Caco-2 (cell line): Measurements from ENCODE around the gene RINL. TPM values are rescaled to one million over a fixed set of nuclear protein-coding genes. Genes with fewer than 3 reads are reported as not detected.

ENCODE experiments used
- BruUV-seq: library from RNA; stranded (reverse); fragments of 400-500 nt; replicated peaks from 2 replicates; lab custom pipeline; 2021; lab: Mats Ljungman, UMichigan
- CTCF ChIA-PET: fragments of 300-600 bp; sonication (Branson Sonifier 250); formaldehyde crosslinking; loops from one replicate; lab custom pipeline; 2022; ENCODE audit warnings: antibody characterized with exemption; lab: Charles Lee
- POLR2A ChIA-PET: fragments of 300-600 bp; sonication (Branson Sonifier 250); formaldehyde crosslinking; loops from one replicate; lab custom pipeline; 2022; ENCODE audit warnings: antibody characterized with exemption; lab: Charles Lee
- DNase-seq, 2 experiments: peaks; one replicate each; pipeline versions ENCODE4 v3.0.0 to v3.0.0-alpha.2; 2020 to 2022
- H3K27me3 ChIP-seq: replicated peaks from 2 replicates; pipeline ENCODE4 v1.6.0; 2011; ENCODE audit warnings: low read length; ENCODE audit not compliant: control insufficient read depth, insufficient read depth
- H3K36me3 ChIP-seq: 2 replicates; pipeline ENCODE4 v1.5.1; 2011; ENCODE audit warnings: low read length; ENCODE audit not compliant: control insufficient read depth, insufficient read depth
- H3K4me1 ChIP-seq: fragments of 250-450 bp; sonication (Bioruptor Pico); 2 replicates; pipeline ENCODE4 v1.5.1; 2020; ENCODE audit warnings: mild to moderate bottlenecking
- H3K4me3 ChIP-seq: 2 replicates; pipeline ENCODE4 v1.5.1; 2011; ENCODE audit warnings: low read depth, mild to moderate bottlenecking, control low read depth, low read length
- H3K9me3 ChIP-seq: fragments of 250-450 bp; sonication (Bioruptor Pico); 2 replicates; pipeline ENCODE4 v1.5.1; 2020; ENCODE audit warnings: mild to moderate bottlenecking, moderate library complexity
- H3K27ac Mint-ChIP-seq: one replicate; pipeline ENCODE4 v1.8.0; 2022; ENCODE audit warnings: mixed read lengths; ENCODE audit not compliant: unreplicated experiment
- H3K27me3 Mint-ChIP-seq: one replicate; pipeline ENCODE4 v1.8.0; 2022; ENCODE audit warnings: mixed read lengths; ENCODE audit not compliant: insufficient read depth, unreplicated experiment
- H3K36me3 Mint-ChIP-seq: one replicate; pipeline ENCODE4 v1.8.0; 2022; ENCODE audit warnings: mild to moderate bottlenecking, mixed read lengths; ENCODE audit not compliant: insufficient read depth, unreplicated experiment
- H3K4me1 Mint-ChIP-seq: one replicate; pipeline ENCODE4 v1.8.0; 2022; ENCODE audit warnings: low read depth, mixed read lengths; ENCODE audit not compliant: unreplicated experiment
- H3K4me3 Mint-ChIP-seq: one replicate; pipeline ENCODE4 v1.8.0; 2022; ENCODE audit warnings: mild to moderate bottlenecking, moderate library complexity, mixed read lengths; ENCODE audit not compliant: unreplicated experiment
- H3K9me3 Mint-ChIP-seq: one replicate; pipeline ENCODE4 v1.8.0; 2022; ENCODE audit warnings: mixed read lengths; ENCODE audit not compliant: unreplicated experiment
- CTCF ChIP-seq, 2 experiments: fragments of 200-600 bp in 1 of 2; IDR thresholded peaks; 1 replicate in 1 of 2; 2 replicates in 1 of 2; pipeline versions ENCODE4 v1.5.1 to v1.8.0; 2011 to 2022; ENCODE audit warnings: antibody characterized with exemption in 1 of 2, control low read depth in 1 of 2, inconsistent platforms in 1 of 2, low read depth in 1 of 2, low read length in 1 of 2, mild to moderate bottlenecking in 1 of 2, moderate library complexity in 1 of 2; ENCODE audit not compliant: insufficient read depth in 1 of 2, severe bottlenecking in 1 of 2, unreplicated experiment in 1 of 2
- intact Hi-C: fragments of 100-400 bp; cut with micrococcal nuclease; formaldehyde crosslinking; loops from one replicate; pipeline ENCODE4 v1.10.0; 2022; ENCODE audit not compliant: unreplicated experiment
- total RNA-seq: library from RNA; stranded (reverse); gene quantifications from 2 replicates; pipeline ENCODE4 v1.2.3, GENCODE V29; 2022

RINL gene
- total RNA-seq, 1 experiment from 2014 or later, result 1.9 TPM

DNA sequence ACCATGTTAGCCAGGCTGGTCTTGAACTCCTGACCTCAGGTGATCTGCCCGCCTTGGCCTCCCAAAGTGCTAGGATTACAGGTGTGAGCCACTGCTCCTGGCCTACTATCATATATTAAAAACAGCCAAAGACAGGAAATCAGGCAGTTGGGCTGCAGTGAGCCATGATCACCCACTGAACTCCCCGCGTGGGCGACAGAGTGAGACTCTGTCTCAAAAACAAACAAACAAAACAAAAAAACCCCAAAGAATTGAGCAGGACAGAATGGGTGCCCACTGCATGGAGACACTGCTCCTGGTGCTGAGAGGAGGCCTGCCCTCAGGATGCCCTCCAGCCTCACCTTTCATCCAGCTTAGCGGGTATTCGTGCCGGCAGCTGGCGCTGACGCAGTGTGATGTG lies 5.2 kb upstream of the RINL start:
- peaks cover 54% of the 10 kb centered on the region for H3K4me1 ChIP-seq
- peak overlapping the region; percentile 54 for H3K27ac Mint-ChIP-seq
- no peaks in the 10 kb centered on the region for H3K27me3 Mint-ChIP-seq
- BruUV-seq, result no TSS peak
- ChIA-PET POLR2A (interaction anchor here (0.6 to 1.2 kb wide), 4 partner anchors 16 to 52 kb away, joined by 4 to 12 read pairs (median 6); partner anchors contain the start of genes ECH1, HNRNPL, NFKBIB and SIRT2), CTCF (interaction anchor here (0.6 to 1.8 kb wide), 4 partner anchors 31 to 47 kb away, joined by 3 to 11 read pairs (median 5); partner anchors contain the start of genes MRPS12 and SARS2)
- no peak for TF ChIP-seq CTCF (IDR thresholded peaks at IDR 0.05; ENCODE audit: insufficient read depth in 1 of 2, low read depth in 1 of 2, low read length in 1 of 2, severe bottlenecking in 1 of 2, unreplicated experiment in 1 of 2)
- no peaks in the 10 kb centered on the region for H3K9me3 ChIP-seq
- no peak for DNase-seq
- H3K4me1 Mint-ChIP-seq, result peaks cover 16% of the 10 kb centered on the region
- H3K4me3 Mint-ChIP-seq, result no peak overlapping the region
- peaks cover 10% of the 10 kb centered on the region for H3K36me3 Mint-ChIP-seq
- intact Hi-C loops, result no loop called here
- no peaks in the 10 kb centered on the region for H3K9me3 Mint-ChIP-seq
- H3K4me3 ChIP-seq, result no peak overlapping the region
- no peaks in the 10 kb centered on the region for H3K27me3 ChIP-seq
- H3K36me3 ChIP-seq, result no peaks in the 10 kb centered on the region

- intact Hi-C loops, result no loop called here
- peaks cover 56% of the 10 kb centered on the region for H3K4me1 ChIP-seq
- POLR2A ChIA-PET, result no interaction called here
Measured at GRCh38 chr19:38880882-38881609, 3.0 kb upstream of the RINL start.

More at GRCh38 chr19:38880882-38881609, 3.0 kb upstream of the RINL start:
- H3K27me3 ChIP-seq, result no peaks in the 10 kb centered on the region
- peaks cover 11% of the 10 kb centered on the region for H3K36me3 Mint-ChIP-seq
- no peak for TF ChIP-seq CTCF (IDR thresholded peaks at IDR 0.05; ENCODE audit: insufficient read depth in 1 of 2, low read depth in 1 of 2, low read length in 1 of 2, severe bottlenecking in 1 of 2, unreplicated experiment in 1 of 2)
- H3K36me3 ChIP-seq, result no peaks in the 10 kb centered on the region
- H3K9me3 ChIP-seq, result no peaks in the 10 kb centered on the region
- no peak for DNase-seq
- H3K9me3 Mint-ChIP-seq, result no peaks in the 10 kb centered on the region
- no peak overlapping the region for H3K4me3 ChIP-seq
- CTCF ChIA-PET, result no interaction called here
- H3K27ac Mint-ChIP-seq, result peak overlapping the region; percentile 64
- no peak overlapping the region for H3K4me3 Mint-ChIP-seq
- H3K27me3 Mint-ChIP-seq, result no peaks in the 10 kb centered on the region
- BruUV-seq, result no TSS peak
- H3K4me1 Mint-ChIP-seq, result peaks cover 32% of the 10 kb centered on the region
